Measurements from ENCODE around the gene TFAP2B.

The TFAP2B gene

GRCh38 chr6:50816947-50817645 is 1.6 kb upstream of the TFAP2B start:
- Histone ChIP-seq H3K9me3 (ENCODE audit: severe bottlenecking) (no peaks in the 10 kb centered on the region), H3K27ac (no peak overlapping the region), H3K4me3 (ENCODE audit: low read depth, low read length) (no peak overlapping the region), H3K27me3 (ENCODE audit: insufficient read depth, low read depth, severe bottlenecking) (peaks cover 21% of the 10 kb centered on the region), H3K36me3 (no peaks in the 10 kb centered on the region)
- no peak for TF ChIP-seq CTCF (IDR thresholded peaks at IDR 0.05; ENCODE audit: low read depth, low read length)
- DNase-seq, result no peak

- TF ChIP-seq CTCF (IDR thresholded peaks at IDR 0.05; ENCODE audit: low read depth, low read length), result no peak
- Histone ChIP-seq H3K27ac (no peak overlapping the region), H3K9me3 (ENCODE audit: severe bottlenecking) (no peaks in the 10 kb centered on the region), H3K27me3 (ENCODE audit: insufficient read depth, low read depth, severe bottlenecking) (peaks cover 21% of the 10 kb centered on the region), H3K4me3 (ENCODE audit: low read depth, low read length) (no peak overlapping the region), H3K36me3 (no peaks in the 10 kb centered on the region)
- DNase-seq, result no peak
Observed at GRCh38 chr6:50817646-50817950, 1.1 kb upstream of the TFAP2B start.

DNA sequence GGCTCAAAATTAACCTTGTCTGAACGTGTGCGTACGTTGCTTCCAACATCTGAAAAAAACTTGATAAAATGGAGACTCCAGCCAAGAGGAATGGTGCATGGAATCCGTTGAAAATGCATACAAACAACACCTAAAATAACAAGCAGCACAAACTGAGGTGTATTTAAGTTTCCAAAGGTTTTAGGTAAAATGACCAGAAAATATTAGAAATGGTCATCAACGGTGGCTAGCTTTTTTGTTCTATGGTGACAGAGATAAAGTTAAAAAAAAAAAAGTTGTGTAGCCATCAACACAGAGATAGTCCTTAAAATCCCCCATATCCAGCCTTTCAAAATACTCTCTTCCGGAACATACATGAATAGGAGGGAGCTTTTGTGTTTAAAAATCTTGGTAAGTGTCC is 651 bp upstream of the TFAP2B start:
- Histone ChIP-seq H3K36me3 (no peaks in the 10 kb centered on the region), H3K4me3 (ENCODE audit: low read depth, low read length) (no peak overlapping the region), H3K9me3 (ENCODE audit: severe bottlenecking) (no peaks in the 10 kb centered on the region), H3K27ac (no peak overlapping the region), H3K27me3 (ENCODE audit: insufficient read depth, low read depth, severe bottlenecking) (peaks cover 21% of the 10 kb centered on the region)
- DNase-seq, result no peak
- no peak for TF ChIP-seq CTCF (IDR thresholded peaks at IDR 0.05; ENCODE audit: low read depth, low read length)

DNA sequence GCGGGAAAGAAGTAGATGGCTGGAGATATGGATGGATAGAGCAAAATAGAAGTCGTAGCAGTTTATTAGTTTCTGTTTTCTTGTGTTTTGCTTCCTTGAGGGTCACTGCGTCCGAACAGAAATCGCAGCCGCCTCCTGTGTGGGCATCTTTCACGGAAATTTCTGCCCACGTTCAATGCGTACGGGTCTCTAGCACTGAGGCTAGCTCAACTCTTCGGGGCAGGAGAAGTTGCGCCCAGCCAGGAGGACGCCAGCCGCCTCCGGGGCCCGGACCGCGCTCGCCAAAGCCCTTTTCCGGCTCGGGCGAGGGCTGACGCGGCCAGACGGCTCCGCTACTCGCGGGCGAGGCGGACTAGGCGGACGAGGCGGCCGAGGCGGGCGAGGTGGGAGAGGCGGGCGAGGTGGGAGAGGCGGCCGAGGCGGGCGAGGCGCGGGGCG is 814 bp downstream of the TFAP2B start:
- peak; percentile 60 for DNase-seq
- Histone ChIP-seq H3K36me3 (no peaks in the 10 kb centered on the region), H3K27me3 (ENCODE audit: insufficient read depth, low read depth, severe bottlenecking) (peaks cover 21% of the 10 kb centered on the region), H3K4me3 (ENCODE audit: low read depth, low read length) (peak overlapping the region; percentile 48), H3K9me3 (ENCODE audit: severe bottlenecking) (no peaks in the 10 kb centered on the region), H3K27ac (no peak overlapping the region)
- TF ChIP-seq CTCF (IDR thresholded peaks at IDR 0.05; ENCODE audit: low read depth, low read length), result no peak

- TF ChIP-seq CTCF (IDR thresholded peaks at IDR 0.05; ENCODE audit: low read depth, low read length), result no peak
- peaks cover 21% of the 10 kb centered on the region for H3K27me3 ChIP-seq (ENCODE audit: insufficient read depth, low read depth, severe bottlenecking)
- H3K27ac ChIP-seq, result no peak overlapping the region
- H3K9me3 ChIP-seq (ENCODE audit: severe bottlenecking), result no peaks in the 10 kb centered on the region
- H3K36me3 ChIP-seq, result no peaks in the 10 kb centered on the region
- H3K4me3 ChIP-seq (ENCODE audit: low read depth, low read length), result peak overlapping the region; percentile 48
- DNase-seq, result peak; percentile 43
Observed at GRCh38 chr6:50819904-50820868, 1.5 kb downstream of the TFAP2B start.

Data from WERI-Rb-1 (cell line).